Globus pallidus (tissue), 1 donor: ENCODE results near the gene CCDC88B.

Source experiments
- DNase-seq: peaks from one replicate; pipeline ENCODE4 v3.0.0-alpha.2; 2015; ENCODE audit warnings: low spot score

CCDC88B gene, protein sequence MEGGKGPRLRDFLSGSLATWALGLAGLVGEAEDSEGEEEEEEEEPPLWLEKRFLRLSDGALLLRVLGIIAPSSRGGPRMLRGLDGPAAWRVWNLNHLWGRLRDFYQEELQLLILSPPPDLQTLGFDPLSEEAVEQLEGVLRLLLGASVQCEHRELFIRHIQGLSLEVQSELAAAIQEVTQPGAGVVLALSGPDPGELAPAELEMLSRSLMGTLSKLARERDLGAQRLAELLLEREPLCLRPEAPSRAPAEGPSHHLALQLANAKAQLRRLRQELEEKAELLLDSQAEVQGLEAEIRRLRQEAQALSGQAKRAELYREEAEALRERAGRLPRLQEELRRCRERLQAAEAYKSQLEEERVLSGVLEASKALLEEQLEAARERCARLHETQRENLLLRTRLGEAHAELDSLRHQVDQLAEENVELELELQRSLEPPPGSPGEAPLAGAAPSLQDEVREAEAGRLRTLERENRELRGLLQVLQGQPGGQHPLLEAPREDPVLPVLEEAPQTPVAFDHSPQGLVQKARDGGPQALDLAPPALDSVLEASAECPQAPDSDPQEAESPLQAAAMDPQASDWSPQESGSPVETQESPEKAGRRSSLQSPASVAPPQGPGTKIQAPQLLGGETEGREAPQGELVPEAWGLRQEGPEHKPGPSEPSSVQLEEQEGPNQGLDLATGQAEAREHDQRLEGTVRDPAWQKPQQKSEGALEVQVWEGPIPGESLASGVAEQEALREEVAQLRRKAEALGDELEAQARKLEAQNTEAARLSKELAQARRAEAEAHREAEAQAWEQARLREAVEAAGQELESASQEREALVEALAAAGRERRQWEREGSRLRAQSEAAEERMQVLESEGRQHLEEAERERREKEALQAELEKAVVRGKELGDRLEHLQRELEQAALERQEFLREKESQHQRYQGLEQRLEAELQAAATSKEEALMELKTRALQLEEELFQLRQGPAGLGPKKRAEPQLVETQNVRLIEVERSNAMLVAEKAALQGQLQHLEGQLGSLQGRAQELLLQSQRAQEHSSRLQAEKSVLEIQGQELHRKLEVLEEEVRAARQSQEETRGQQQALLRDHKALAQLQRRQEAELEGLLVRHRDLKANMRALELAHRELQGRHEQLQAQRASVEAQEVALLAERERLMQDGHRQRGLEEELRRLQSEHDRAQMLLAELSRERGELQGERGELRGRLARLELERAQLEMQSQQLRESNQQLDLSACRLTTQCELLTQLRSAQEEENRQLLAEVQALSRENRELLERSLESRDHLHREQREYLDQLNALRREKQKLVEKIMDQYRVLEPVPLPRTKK (N-terminal part only)

DNA sequence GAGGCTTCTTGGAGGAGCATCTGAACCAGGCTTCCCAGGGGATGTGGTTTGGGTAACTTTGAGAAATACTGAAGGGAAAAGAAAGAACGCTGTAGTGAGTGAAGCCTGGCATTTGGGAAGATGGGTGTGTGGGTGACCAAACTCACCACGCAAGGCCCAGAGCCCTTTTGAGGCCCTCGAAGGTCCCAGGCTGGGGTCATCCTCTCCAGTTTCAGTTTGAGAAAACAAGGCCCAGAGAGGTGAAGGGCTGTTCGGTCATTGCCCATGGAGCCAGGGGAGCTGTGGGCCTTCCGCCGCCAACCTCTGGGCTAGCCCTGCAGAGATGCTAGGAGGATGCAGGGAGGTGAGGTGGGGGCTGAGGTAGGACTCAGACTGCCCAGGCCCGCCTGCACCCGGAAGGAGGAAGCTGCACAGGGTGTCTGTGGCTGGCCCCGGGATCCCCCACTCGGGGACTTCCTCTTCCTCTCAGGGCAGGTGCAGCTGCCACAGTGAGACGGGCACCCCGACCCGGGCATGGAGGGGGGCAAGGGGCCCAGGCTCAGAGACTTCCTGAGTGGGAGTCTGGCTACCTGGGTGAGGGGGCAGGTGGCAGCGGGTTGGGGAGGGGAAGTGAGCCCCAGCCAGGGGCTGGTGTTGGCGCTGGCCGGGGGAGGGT is at the start of gene CCDC88B:
CCDC88B (plus strand) TSS at position 451 of the 655 bp plus-strand sequence; CDS start at position 514, 63 bp downstream.
- DNase-seq = no peak

GRCh38 chr11:64290352-64291261 is 49.4 kb upstream of the CCDC88B start:
- DNase-seq = no peak

DNA sequence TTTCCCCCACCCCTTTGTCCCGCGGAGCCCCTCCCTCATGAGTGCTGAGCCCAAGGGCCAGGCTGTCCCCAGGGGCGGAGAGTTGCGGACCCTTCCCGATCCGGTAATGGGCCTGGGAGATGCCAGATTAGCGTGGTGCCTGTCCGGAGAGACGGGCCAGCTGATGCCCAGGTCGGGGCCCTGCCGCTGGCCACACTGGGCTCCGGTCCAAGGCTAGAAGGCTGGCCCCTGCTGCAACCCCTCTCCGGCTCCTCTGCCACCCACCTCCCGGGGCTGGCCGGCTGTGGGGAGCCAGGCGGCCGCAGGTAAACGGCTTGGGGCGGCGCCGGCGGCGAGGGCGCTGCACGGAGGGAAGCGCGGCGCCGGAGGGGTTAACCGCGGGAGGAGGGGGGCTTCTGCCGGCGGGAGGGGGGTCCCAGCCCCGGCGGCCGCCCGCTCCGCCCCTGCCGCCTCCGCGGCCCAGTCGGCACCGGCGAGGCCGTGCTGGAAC is 48.7 kb upstream of the CCDC88B start, which contains the start of gene KCNK4:
KCNK4 (plus strand) TSS at position 41 of the 490 bp plus-strand sequence. CDS start 1,717 bp downstream, outside the sequence.
- DNase-seq = no peak

DNA sequence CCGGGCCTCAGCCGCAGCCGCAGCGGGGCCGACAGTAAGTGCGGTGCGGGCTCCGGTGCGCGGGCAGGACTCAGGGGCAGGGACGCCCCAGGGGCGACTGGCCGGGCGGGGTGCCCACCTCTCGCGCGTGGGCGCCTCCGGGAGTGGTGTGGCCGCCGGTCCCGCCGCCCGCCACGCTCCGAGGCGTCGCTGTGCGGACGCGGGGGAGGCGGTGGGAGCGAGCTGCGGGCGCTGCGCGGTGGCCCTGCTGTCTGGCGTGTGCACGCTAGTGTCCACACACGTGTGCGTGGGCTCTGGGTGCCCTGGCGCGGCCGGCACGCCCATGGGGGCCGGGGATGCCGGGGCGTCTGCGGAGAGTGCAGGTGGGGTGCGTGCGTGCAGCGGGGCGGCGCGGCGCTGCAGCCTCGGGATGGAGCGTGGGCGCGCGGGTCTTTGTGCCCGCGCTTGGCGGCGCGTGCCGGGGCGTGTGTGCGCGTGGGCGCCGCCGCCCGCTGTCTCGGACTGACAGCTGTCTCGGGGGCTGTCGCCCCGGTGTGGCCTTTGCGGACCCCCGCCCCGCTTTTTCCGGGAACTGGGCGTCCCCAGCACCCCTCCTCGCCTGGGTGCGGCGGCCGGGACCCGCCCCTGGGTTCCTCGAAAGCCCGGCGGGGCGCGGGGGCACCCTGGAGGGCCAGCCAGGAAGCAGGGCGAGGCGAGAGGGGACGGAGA is 48.1 kb upstream of the CCDC88B start:
- DNase-seq = no peak

DNA sequence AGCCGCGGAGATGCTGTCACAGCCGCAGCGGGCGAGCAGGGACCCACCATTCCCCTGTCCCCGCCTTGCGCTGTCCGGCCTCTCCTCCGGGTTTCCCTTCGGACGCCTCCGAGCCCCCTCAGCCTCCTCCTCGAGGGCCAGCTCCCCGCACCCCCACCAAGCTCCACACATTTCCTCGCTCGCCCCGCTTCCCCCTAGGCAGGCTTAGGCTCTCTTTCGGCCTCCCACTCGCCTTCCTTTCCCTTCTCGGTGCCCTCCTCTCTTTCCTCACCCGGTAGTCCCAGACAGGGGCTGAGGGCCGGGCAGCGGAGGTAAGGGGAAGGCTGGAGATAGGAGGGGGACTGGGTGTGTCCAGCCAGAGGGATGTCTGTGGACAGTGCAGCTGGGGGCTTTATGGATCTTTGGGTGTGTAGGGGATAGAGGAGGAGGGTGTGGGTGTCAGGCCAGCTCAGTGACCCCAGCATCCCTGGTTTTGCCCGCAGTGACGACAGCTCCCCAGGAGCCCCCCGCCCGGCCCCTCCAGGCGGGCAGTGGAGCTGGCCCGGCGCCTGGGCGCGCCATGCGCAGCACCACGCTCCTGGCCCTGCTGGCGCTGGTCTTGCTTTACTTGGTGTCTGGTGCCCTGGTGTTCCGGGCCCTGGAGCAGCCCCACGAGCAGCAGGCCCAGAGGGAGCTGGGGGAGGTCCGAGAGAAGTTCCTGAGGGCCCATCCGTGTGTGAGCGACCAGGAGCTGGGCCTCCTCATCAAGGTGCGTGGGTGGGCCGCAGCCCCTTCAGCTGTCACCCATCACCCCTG is 47.3 kb upstream of the CCDC88B start:
- DNase-seq = no peak

- no peak for DNase-seq
These were observed 45.2 kb upstream of the CCDC88B start for GRCh38 chr11:64294774-64295173.

- no peak for DNase-seq
These were observed 44.2 kb upstream of the CCDC88B start for GRCh38 chr11:64295760-64296159.

DNA sequence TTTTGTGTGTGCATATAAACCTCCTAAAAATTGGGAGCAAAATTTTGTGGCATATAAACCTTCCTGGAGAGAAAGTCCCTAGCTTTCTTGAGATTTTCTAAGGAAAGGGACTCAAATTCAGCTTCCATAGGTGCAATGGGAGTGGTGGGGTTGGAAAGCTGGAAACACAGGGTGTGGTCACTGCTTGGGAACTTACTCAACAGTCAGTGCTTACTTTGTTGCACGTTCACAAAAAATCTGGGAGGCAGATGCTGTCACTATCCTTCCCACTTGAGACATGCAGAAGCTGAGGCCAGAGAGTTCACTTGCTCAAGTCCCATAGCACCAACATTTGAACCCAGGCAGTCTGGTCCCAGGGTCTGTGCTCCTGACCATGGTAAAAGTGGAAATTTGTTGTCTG is 43.8 kb upstream of the CCDC88B start:
- DNase-seq = no peak

DNA sequence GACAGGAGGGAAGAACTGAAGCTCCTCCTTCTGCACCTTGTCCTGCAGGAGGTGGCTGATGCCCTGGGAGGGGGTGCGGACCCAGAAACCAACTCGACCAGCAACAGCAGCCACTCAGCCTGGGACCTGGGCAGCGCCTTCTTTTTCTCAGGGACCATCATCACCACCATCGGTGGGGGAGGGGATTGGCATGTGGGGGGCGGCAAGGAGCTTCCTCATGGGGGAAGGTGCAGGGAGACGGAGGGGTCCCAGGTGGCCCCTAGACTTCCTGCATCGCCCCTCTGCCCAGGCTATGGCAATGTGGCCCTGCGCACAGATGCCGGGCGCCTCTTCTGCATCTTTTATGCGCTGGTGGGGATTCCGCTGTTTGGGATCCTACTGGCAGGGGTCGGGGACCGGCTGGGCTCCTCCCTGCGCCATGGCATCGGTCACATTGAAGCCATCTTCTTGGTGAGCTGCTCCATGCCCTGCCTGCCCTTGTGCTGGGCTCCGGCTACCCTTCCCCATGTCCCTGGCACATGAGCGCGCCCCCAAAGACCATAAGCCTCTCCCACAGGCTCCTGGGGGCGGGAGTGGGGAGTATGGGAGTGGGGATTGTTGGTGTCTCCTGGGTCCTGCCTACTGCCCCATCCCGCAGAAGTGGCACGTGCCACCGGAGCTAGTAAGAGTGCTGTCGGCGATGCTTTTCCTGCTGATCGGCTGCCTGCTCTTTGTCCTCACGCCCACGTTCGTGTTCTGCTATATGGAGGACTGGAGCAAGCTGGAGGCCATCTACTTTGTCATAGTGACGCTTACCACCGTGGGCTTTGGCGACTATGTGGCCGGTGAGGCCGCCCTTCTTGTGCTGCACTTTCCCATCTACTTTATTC is 42.9 kb upstream of the CCDC88B start:
- no peak for DNase-seq

GRCh38 chr11:64297699-64298358 is 42.2 kb upstream of the CCDC88B start:
- DNase-seq = no peak

GRCh38 chr11:64298966-64299846 is 40.8 kb upstream of the CCDC88B start:
- peak; percentile 78 for DNase-seq

DNA sequence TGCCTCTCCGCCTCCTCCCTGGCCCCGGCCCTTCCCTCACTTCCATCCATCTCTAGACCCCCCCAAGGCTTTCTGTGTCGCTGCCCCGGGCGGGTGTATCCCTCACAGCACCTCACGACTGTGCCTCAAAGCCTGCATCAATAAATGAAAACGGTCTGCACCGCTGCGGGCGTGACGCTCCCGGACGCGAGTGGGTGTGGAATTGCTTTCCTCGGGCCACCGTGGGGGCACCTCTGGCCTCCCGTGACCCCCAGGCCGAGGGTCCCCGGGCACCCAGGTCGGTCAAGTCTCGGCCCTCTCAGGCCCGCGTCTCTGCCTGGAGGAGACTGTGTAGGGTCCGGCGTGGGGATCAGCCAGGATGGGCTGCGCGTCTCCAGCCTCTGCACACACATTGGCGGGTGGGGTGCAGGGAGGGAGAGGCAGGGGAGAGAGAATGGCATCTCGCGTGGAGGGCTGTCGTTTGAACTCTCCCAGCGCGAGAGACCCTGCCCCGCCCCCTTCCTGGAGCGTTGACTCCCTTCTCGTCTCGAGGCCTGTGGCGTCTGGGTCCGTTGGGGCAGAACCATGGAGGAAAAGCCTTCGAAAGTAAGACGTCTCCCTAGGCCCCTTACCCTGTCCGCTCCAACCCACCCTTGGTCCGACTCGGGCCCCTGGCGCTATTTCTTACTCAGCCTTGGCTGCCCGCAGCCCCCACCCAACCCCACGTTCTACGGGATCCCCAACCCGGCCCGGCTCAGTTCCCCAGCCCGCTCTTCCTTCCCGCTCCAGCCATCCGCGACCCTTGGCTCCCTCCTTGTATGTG is 40.0 kb upstream of the CCDC88B start, which contains the start of gene CATSPERZ:
CATSPERZ (plus strand) TSS at position 512 of the 802 bp plus-strand sequence; CDS start at position 565, 53 bp downstream.
- DNase-seq = no peak

GRCh38 chr11:64303109-64304031 is 36.6 kb upstream of the CCDC88B start:
- no peak for DNase-seq

- DNase-seq = peak; percentile 26
These were observed 36.0 kb upstream of the CCDC88B start for GRCh38 chr11:64304032-64304315.
